Measurements from ENCODE around the gene TEKT1.

GRCh38 chr17:6780886-6781285, 50.6 kb downstream of the TEKT1 start:
- TF ChIP-seq POLR2A (IDR thresholded peaks at IDR 0.05) (no peak), CTCF (IDR thresholded peaks at IDR 0.05 in 8 of 11, conservative IDR thresholded peaks at IDR 0.05 in 3 of 11) (no peak)
